ENCODE measurements around the gene SLC25A36.

The SLC25A36 gene

GRCh38 chr3:140913728-140914127 is 27.9 kb upstream of the SLC25A36 start:
- H3K9ac ChIP-seq (ENCODE audit: low read depth, low read length, poor library complexity) = no peak overlapping the region
- H3K23ac ChIP-seq (ENCODE audit: low read depth, low read length, poor library complexity) = no peak overlapping the region
- H3K4me2 ChIP-seq (ENCODE audit: insufficient read depth, low read length, poor library complexity, severe bottlenecking) = no peak overlapping the region
- H2AK5ac ChIP-seq (ENCODE audit: low read depth, low read length) = no peak overlapping the region
- no CpG with 5 or more reads among the region's 5 CpGs for WGBS, 2 donors (ENCODE audit: extremely low coverage in 2 of 2, insufficient read length in 2 of 2, insufficient replicate concordance in 1 of 2)
- no peaks in the 10 kb centered on the region for H3K9me3 ChIP-seq (replicated peaks in 1 of 2; ENCODE audit: control insufficient read depth in 2 of 2, insufficient read depth in 1 of 2, low read depth in 1 of 2, low read length in 2 of 2)
- no peak overlapping the region for H4K8ac ChIP-seq (ENCODE audit: low read depth, low read length)
- no peak overlapping the region for H3K18ac ChIP-seq (ENCODE audit: low read length)
- H3K4ac ChIP-seq (ENCODE audit: low read length) = no peak overlapping the region
- H3K79me1 ChIP-seq (ENCODE audit: low read depth, low read length) = no peaks in the 10 kb centered on the region
- H4K91ac ChIP-seq (ENCODE audit: low read depth, low read length, poor library complexity) = no peak overlapping the region
- H3K14ac ChIP-seq (ENCODE audit: low read length) = no peak overlapping the region
- no peak for DNase-seq (ENCODE audit: low spot score)
- H3K27me3 ChIP-seq (ENCODE audit: control insufficient read depth in 3 of 3, insufficient read depth in 3 of 3, low read depth in 1 of 3, low read length in 3 of 3) = peaks cover 0 to 8% (median 0%) of the 10 kb centered on the region in 3 experiments
- no peak overlapping the region for H3K4me3 ChIP-seq (ENCODE audit: low read length in 2 of 2)
- peak overlapping the region; percentile 67 for H2AFZ ChIP-seq (ENCODE audit: low read length)
- no peak overlapping the region for H2BK5ac ChIP-seq (ENCODE audit: low read length)
- no peak overlapping the region for H2BK15ac ChIP-seq (ENCODE audit: low read length)
- H3K27ac ChIP-seq (replicated peaks; ENCODE audit: low read length) = no peak overlapping the region
- H3K4me1 ChIP-seq (ENCODE audit: control insufficient read depth in 2 of 2, insufficient read depth in 1 of 2, low read depth in 1 of 2, low read length in 2 of 2) = peaks cover 0 to 5% of the 10 kb centered on the region in 2 donors
- no peak overlapping the region for H2BK12ac ChIP-seq (ENCODE audit: low read length)
- no peak overlapping the region for H2BK120ac ChIP-seq (ENCODE audit: low read depth, low read length)
- no peaks in the 10 kb centered on the region for H3K36me3 ChIP-seq (replicated peaks in 1 of 2; ENCODE audit: control insufficient read depth in 2 of 2, insufficient read depth in 2 of 2, low read length in 2 of 2)

- no peaks in the 10 kb centered on the region for H3K79me1 ChIP-seq (ENCODE audit: low read depth, low read length)
- no peak overlapping the region for H2AFZ ChIP-seq (ENCODE audit: low read length)
- no peaks in the 10 kb centered on the region for H3K36me3 ChIP-seq (replicated peaks in 1 of 2; ENCODE audit: control insufficient read depth in 2 of 2, insufficient read depth in 2 of 2, low read length in 2 of 2)
- H2BK5ac ChIP-seq (ENCODE audit: low read length) = no peak overlapping the region
- no peak overlapping the region for H3K9ac ChIP-seq (ENCODE audit: low read depth, low read length, poor library complexity)
- H3K18ac ChIP-seq (ENCODE audit: low read length) = no peak overlapping the region
- no peak for DNase-seq (ENCODE audit: low spot score)
- whole genome bisulfite sequencing, 2 donors (ENCODE audit: extremely low coverage in 2 of 2, insufficient read length in 2 of 2, insufficient replicate concordance in 1 of 2) = no CpG with 5 or more reads among the region's 4 CpGs
- no peak overlapping the region for H3K4me2 ChIP-seq (ENCODE audit: insufficient read depth, low read length, poor library complexity, severe bottlenecking)
- H2BK15ac ChIP-seq (ENCODE audit: low read length) = no peak overlapping the region
- H4K91ac ChIP-seq (ENCODE audit: low read depth, low read length, poor library complexity) = no peak overlapping the region
- no peaks in the 10 kb centered on the region for H3K9me3 ChIP-seq (replicated peaks in 1 of 2; ENCODE audit: control insufficient read depth in 2 of 2, insufficient read depth in 1 of 2, low read depth in 1 of 2, low read length in 2 of 2)
- no peak overlapping the region for H3K4ac ChIP-seq (ENCODE audit: low read length)
- no peak overlapping the region for H4K8ac ChIP-seq (ENCODE audit: low read depth, low read length)
- H3K23ac ChIP-seq (ENCODE audit: low read depth, low read length, poor library complexity) = no peak overlapping the region
- H2BK120ac ChIP-seq (ENCODE audit: low read depth, low read length) = no peak overlapping the region
- H2BK12ac ChIP-seq (ENCODE audit: low read length) = no peak overlapping the region
- no peak overlapping the region for H3K4me3 ChIP-seq (ENCODE audit: low read length in 2 of 2)
- H3K27me3 ChIP-seq (ENCODE audit: control insufficient read depth in 3 of 3, insufficient read depth in 3 of 3, low read depth in 1 of 3, low read length in 3 of 3) = peaks cover 0 to 8% (median 0%) of the 10 kb centered on the region in 3 experiments
- H3K14ac ChIP-seq (ENCODE audit: low read length) = no peak overlapping the region
- H2AK5ac ChIP-seq (ENCODE audit: low read depth, low read length) = no peak overlapping the region
- H3K27ac ChIP-seq (replicated peaks; ENCODE audit: low read length) = no peak overlapping the region
- peaks cover 0 to 5% of the 10 kb centered on the region in 2 donors for H3K4me1 ChIP-seq (ENCODE audit: control insufficient read depth in 2 of 2, insufficient read depth in 1 of 2, low read depth in 1 of 2, low read length in 2 of 2)
Observed at GRCh38 chr3:140914384-140914945, 27.2 kb upstream of the SLC25A36 start.

GRCh38 chr3:140916603-140917002 is 25.0 kb upstream of the SLC25A36 start:
- Histone ChIP-seq H3K18ac (ENCODE audit: low read length) (no peak overlapping the region), H2AK5ac (ENCODE audit: low read depth, low read length) (no peak overlapping the region), H3K27me3 (ENCODE audit: control insufficient read depth in 3 of 3, insufficient read depth in 3 of 3, low read depth in 1 of 3, low read length in 3 of 3) (peaks cover 0 to 8% (median 0%) of the 10 kb centered on the region in 3 experiments), H3K79me1 (ENCODE audit: low read depth, low read length) (no peaks in the 10 kb centered on the region), H3K14ac (ENCODE audit: low read length) (no peak overlapping the region), H3K4ac (ENCODE audit: low read length) (no peak overlapping the region), H4K8ac (ENCODE audit: low read depth, low read length) (no peak overlapping the region), H3K23ac (ENCODE audit: low read depth, low read length, poor library complexity) (no peak overlapping the region), H2AFZ (ENCODE audit: low read length) (no peak overlapping the region), H2BK120ac (ENCODE audit: low read depth, low read length) (no peak overlapping the region), H3K4me1 (ENCODE audit: control insufficient read depth in 2 of 2, insufficient read depth in 1 of 2, low read depth in 1 of 2, low read length in 2 of 2) (peaks cover 0 to 5% of the 10 kb centered on the region in 2 donors), H2BK12ac (ENCODE audit: low read length) (no peak overlapping the region), H4K91ac (ENCODE audit: low read depth, low read length, poor library complexity) (no peak overlapping the region), H3K4me3 (ENCODE audit: low read length in 2 of 2) (no peak overlapping the region), H3K27ac (replicated peaks; ENCODE audit: low read length) (no peak overlapping the region), H3K9me3 (replicated peaks in 1 of 2; ENCODE audit: control insufficient read depth in 2 of 2, insufficient read depth in 1 of 2, low read depth in 1 of 2, low read length in 2 of 2) (no peaks in the 10 kb centered on the region), H2BK5ac (ENCODE audit: low read length) (no peak overlapping the region), H3K36me3 (replicated peaks in 1 of 2; ENCODE audit: control insufficient read depth in 2 of 2, insufficient read depth in 2 of 2, low read length in 2 of 2) (no peaks in the 10 kb centered on the region), H3K4me2 (ENCODE audit: insufficient read depth, low read length, poor library complexity, severe bottlenecking) (no peak overlapping the region), H2BK15ac (ENCODE audit: low read length) (no peak overlapping the region), H3K9ac (ENCODE audit: low read depth, low read length, poor library complexity) (no peak overlapping the region)
- DNase-seq (ENCODE audit: low spot score) = no peak

GRCh38 chr3:140917772-140918171 is 23.9 kb upstream of the SLC25A36 start:
- no peak overlapping the region for H2BK15ac ChIP-seq (ENCODE audit: low read length)
- no peak overlapping the region for H2AK5ac ChIP-seq (ENCODE audit: low read depth, low read length)
- H3K36me3 ChIP-seq (replicated peaks in 1 of 2; ENCODE audit: control insufficient read depth in 2 of 2, insufficient read depth in 2 of 2, low read length in 2 of 2) = no peaks in the 10 kb centered on the region
- no peak overlapping the region for H3K4me2 ChIP-seq (ENCODE audit: insufficient read depth, low read length, poor library complexity, severe bottlenecking)
- H3K27me3 ChIP-seq (ENCODE audit: control insufficient read depth in 3 of 3, insufficient read depth in 3 of 3, low read depth in 1 of 3, low read length in 3 of 3) = peaks cover 0 to 8% (median 0%) of the 10 kb centered on the region in 3 experiments
- no CpG with 5 or more reads among the region's 5 CpGs for WGBS, 2 donors (ENCODE audit: extremely low coverage in 2 of 2, insufficient read length in 2 of 2, insufficient replicate concordance in 1 of 2)
- H2BK5ac ChIP-seq (ENCODE audit: low read length) = no peak overlapping the region
- no peaks in the 10 kb centered on the region for H3K9me3 ChIP-seq (replicated peaks in 1 of 2; ENCODE audit: control insufficient read depth in 2 of 2, insufficient read depth in 1 of 2, low read depth in 1 of 2, low read length in 2 of 2)
- no peak overlapping the region for H2BK120ac ChIP-seq (ENCODE audit: low read depth, low read length)
- no peak overlapping the region for H3K4ac ChIP-seq (ENCODE audit: low read length)
- H2BK12ac ChIP-seq (ENCODE audit: low read length) = no peak overlapping the region
- no peaks in the 10 kb centered on the region for H3K79me1 ChIP-seq (ENCODE audit: low read depth, low read length)
- H4K8ac ChIP-seq (ENCODE audit: low read depth, low read length) = no peak overlapping the region
- H3K23ac ChIP-seq (ENCODE audit: low read depth, low read length, poor library complexity) = no peak overlapping the region
- H3K14ac ChIP-seq (ENCODE audit: low read length) = no peak overlapping the region
- H4K91ac ChIP-seq (ENCODE audit: low read depth, low read length, poor library complexity) = no peak overlapping the region
- H3K4me3 ChIP-seq (ENCODE audit: low read length in 2 of 2) = no peak overlapping the region
- DNase-seq (ENCODE audit: low spot score) = no peak
- H2AFZ ChIP-seq (ENCODE audit: low read length) = no peak overlapping the region
- H3K18ac ChIP-seq (ENCODE audit: low read length) = no peak overlapping the region
- H3K9ac ChIP-seq (ENCODE audit: low read depth, low read length, poor library complexity) = no peak overlapping the region
- no peak overlapping the region for H3K27ac ChIP-seq (replicated peaks; ENCODE audit: low read length)
- H3K4me1 ChIP-seq (ENCODE audit: control insufficient read depth in 2 of 2, insufficient read depth in 1 of 2, low read depth in 1 of 2, low read length in 2 of 2) = peaks cover 0 to 5% of the 10 kb centered on the region in 2 donors

Measured in neuronal stem cell (in vitro differentiated cells).